ENCODE measurements around the gene TMEM200A.

Gene TMEM200A

GRCh38 chr6:130377915-130378314, 12.1 kb downstream of the TMEM200A start:
- DNase-seq (ENCODE audit: low read depth), result no peak

- no peak for DNase-seq (ENCODE audit: low read depth)
These were observed 13.4 kb downstream of the TMEM200A start for GRCh38 chr6:130379223-130379622.

GRCh38 chr6:130381012-130381411, 15.2 kb downstream of the TMEM200A start:
- DNase-seq (ENCODE audit: low read depth), result no peak

GRCh38 chr6:130381459-130382380, 15.9 kb downstream of the TMEM200A start:
- DNase-seq (ENCODE audit: low read depth), result no peak

- no peak for DNase-seq (ENCODE audit: low read depth)
These were observed 17.2 kb downstream of the TMEM200A start for GRCh38 chr6:130382872-130383490.

GRCh38 chr6:130385064-130385695, 19.4 kb downstream of the TMEM200A start:
- DNase-seq (ENCODE audit: low read depth), result peak; percentile 69

GRCh38 chr6:130389142-130389541, 23.3 kb downstream of the TMEM200A start:
- no peak for DNase-seq (ENCODE audit: low read depth)

GRCh38 chr6:130390890-130391289, 25.1 kb downstream of the TMEM200A start:
- DNase-seq (ENCODE audit: low read depth), result no peak

GRCh38 chr6:130393306-130393705, 27.5 kb downstream of the TMEM200A start:
- DNase-seq (ENCODE audit: low read depth), result no peak

GRCh38 chr6:130394246-130394645, 28.4 kb downstream of the TMEM200A start:
- no peak for DNase-seq (ENCODE audit: low read depth)

GRCh38 chr6:130395164-130395563, 29.3 kb downstream of the TMEM200A start:
- DNase-seq (ENCODE audit: low read depth), result no peak

- peak; percentile 25 for DNase-seq (ENCODE audit: low read depth)
These were observed 30.9 kb downstream of the TMEM200A start for GRCh38 chr6:130396722-130397121.

- no peak for DNase-seq (ENCODE audit: low read depth)
These were observed 39.7 kb downstream of the TMEM200A start for GRCh38 chr6:130405549-130405948.

- peak; percentile 31 for DNase-seq (ENCODE audit: low read depth)
These were observed 41.2 kb downstream of the TMEM200A start for GRCh38 chr6:130407032-130407431.

- DNase-seq (ENCODE audit: low read depth), result peak; percentile 55
These were observed 43.7 kb downstream of the TMEM200A start for GRCh38 chr6:130409418-130410100.

GRCh38 chr6:130411481-130411880, 45.7 kb downstream of the TMEM200A start:
- DNase-seq (ENCODE audit: low read depth), result no peak

- no peak for DNase-seq (ENCODE audit: low read depth)
These were observed 46.9 kb downstream of the TMEM200A start for GRCh38 chr6:130412556-130413290.

- peak; percentile 54 for DNase-seq (ENCODE audit: low read depth)
These were observed 52.1 kb downstream of the TMEM200A start for GRCh38 chr6:130417951-130418350.

- no peak for DNase-seq (ENCODE audit: low read depth)
These were observed 55.1 kb downstream of the TMEM200A start for GRCh38 chr6:130420911-130421310.

- DNase-seq (ENCODE audit: low read depth), result peak; percentile 71
These were observed 55.8 kb downstream of the TMEM200A start for GRCh38 chr6:130421585-130421984.

GRCh38 chr6:130423044-130423443, 57.2 kb downstream of the TMEM200A start:
- no peak for DNase-seq (ENCODE audit: low read depth)

GRCh38 chr6:130424710-130425109, 58.9 kb downstream of the TMEM200A start:
- DNase-seq (ENCODE audit: low read depth), result no peak
